T-helper 2 cell (primary cell): ENCODE measurements around the gene RAB20.
A peak's percentile ranks its signal among the peaks of the same experiment; 100 is the strongest.
"Not testable (repeated sequence)": the region's sequence is repeated elsewhere in the genome, so short reads cannot be mapped to it uniquely, and the experiment has no call there.

Source experiments
- DNase-seq, 5 experiments: peaks; one replicate each; pipeline versions ENCODE4 v3.0.0 to v3.0.0-alpha.2; 2012 to 2022

RAB20 gene

DNA sequence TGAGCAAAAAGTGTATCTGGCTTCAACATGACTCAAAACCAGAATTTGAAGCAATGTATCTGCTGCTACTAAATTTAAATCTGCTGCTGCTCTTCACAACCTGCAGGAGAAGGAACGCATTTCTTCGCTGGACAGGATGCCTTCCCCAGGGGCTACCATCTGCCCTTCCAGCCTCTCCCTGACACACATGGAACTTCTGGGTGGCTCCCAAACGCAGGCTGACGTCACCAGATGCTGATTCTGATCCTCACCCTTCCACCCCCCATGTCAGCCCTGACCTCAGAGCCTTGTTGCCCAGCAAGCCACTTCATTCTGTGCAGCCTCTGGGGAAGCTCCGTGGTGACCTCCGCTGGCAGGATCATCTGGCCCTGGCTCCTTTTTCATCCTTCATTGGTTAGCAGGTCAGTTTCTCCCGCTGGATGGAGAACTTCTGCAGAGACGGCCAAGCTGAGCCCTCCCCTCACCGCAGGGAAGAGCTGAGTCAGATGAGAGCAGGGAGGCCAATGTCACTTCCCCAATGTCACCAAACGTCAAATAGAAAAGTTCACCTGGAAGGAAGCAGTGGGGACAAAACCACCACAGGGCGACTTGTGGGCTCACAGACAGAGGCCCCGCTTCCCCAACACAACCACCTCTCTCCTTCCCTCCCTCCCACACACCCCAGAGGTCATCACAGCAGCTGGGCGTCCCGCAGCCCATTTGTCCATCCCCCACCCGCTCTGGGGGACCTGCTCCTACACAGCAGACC is 14.0 kb upstream of the RAB20 start:
- DNase-seq = peak in 1 of 5 experiments; percentile 60

DNA sequence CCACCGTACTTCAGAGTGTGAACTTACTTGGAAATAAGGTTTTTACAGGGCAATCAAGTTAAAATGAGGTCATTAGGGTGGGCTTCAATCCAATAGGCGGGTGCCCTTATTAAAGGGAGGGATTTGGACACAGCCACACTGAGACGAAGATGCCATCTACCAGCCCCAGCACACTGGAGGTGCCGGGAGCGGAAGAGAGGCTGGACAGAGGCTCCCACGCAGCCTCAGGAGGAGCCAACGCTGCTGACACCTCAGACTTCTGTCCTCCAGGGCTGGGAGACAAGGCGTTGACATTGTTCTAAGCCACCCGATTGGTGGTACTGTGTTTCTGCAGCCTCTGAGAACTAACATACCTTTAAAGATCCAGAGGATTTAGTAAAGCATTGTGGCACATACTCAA is 12.6 kb upstream of the RAB20 start:
- no peak for DNase-seq

- DNase-seq = no peak
Observed at GRCh38 chr13:110572778-110573118, 11.2 kb upstream of the RAB20 start.

GRCh38 chr13:110571896-110572777 is 10.6 kb upstream of the RAB20 start:
- DNase-seq = no peak

DNA sequence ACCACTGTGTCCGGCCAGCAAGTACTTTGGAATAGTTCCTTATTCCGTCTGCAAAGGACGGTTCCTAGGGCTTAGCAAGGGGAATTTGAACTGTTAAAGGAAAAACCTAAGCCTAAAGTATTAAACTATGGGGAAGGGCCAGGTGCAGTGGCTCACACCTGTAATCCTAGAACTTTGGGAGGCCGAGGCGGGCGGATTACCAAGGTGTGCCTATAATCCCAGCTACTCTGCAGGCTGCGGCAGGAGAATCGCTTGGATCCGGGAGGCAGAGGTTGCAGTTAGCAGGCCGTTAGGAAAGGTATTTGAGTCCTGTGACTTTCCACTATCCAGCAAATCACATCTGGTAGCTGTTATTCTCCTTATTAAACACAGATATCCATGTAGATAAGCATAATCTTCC is 9.4 kb upstream of the RAB20 start:
- no peak for DNase-seq

GRCh38 chr13:110569962-110570361 is 8.4 kb upstream of the RAB20 start:
- DNase-seq = not testable (repeated sequence)

GRCh38 chr13:110568612-110569011 is 7.1 kb upstream of the RAB20 start:
- DNase-seq = no peak

- no peak for DNase-seq
Observed at GRCh38 chr13:110566171-110566570, 4.6 kb upstream of the RAB20 start.

GRCh38 chr13:110565296-110565695 is 3.8 kb upstream of the RAB20 start:
- DNase-seq = no peak

DNA sequence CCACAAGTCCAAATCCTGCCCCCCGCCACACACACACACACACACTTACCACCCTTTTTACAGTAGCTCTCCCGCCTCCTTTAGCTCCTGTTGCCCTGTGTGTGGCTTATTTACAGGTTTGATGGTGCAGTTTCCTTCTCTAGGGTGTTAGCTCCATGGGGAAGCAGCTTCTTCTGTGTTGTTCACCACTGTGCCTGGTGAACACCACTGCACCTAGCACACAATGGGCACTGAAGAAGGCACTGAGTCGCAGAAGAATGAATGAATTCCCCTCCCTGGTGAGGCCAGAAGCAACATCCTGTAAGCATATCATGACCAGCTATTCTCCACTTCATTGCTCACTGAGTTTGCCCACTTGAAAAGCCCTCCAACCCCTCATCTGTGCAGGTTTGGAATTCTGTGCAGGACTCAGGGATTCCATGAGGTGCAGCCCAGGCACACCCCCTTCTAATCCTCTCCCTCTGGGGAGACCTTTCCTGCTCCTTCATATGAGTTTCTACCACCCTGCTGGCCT is 3.0 kb upstream of the RAB20 start:
- DNase-seq = no peak

DNA sequence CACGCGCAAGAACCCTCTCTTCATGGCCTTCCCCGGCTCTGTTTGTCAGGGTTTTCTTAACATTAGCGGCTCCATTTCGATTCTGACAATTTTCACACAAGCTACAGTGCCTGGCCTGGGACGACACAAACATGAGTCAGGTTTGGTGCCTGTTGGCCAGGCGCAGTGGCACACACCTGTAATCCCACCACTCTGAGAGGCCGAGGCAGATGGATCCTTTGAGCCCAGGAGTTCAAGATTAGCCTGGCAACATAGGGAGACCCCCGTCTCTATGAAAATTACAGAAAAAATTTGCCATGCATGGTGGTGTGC is 1.9 kb upstream of the RAB20 start:
- DNase-seq = no peak

DNA sequence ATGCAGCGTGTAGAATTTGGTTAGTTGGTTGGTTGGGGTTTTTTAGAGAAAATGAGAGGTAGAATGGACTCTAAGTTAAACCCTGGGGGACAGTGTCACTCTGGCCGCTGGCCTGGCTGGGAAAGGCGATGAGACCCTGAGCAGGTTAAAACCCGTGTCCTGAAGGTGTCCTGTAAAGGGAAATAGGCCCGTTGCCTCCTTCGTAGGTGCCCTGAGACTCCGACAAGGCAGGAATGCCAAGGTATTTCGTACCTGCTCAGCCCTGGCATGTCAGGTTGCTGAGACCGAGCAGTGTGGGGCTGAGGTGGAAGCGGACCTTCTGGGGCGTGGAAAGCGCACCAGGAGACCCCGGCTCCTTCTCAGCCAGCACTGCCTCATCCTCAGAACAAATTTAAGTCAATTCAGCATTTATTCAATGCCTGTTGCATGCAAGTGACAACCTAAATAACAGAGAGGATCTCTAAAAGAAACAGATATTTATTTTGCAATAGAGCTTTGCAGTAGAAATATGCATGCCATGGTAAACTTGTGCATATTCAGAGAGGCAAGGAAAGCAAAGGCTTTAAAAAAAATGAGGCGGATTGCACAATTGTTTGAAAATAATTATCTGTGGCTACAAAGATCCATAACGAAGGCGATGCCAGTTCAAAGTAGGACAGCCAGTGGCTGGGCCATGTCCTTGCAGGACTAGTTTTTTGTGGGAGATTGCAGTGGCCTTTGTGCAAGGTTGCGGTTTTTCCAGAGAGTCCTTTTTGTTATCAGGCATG is 1.4 kb upstream of the RAB20 start:
- no peak for DNase-seq

DNA sequence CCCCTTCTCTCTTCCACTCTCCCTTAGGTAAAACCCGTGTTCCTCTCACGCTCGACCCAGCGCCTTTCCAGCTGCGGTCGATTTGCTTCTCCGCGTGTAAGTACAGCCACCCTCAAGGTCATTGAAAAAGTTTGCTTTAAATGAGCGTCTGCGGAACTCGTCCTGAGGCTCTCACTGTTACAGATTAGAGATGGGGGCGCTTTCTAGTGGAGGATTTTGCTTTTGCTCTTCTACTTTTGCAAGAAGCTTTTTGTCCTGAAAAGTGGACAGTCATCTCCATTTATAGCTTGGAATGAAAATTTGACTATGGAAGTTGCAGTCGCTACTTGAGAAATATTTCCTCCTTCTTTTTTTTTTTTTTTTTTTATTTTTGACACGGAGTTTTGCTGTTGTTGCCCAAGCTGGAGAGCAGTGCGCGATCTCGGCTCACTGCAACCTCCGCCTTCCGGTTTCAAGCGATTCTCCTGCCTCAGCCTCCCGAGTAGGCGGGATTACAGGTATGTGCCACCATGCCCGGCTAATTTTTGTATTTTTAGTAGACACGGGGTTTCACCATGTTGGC is 595 bp upstream of the RAB20 start:
- DNase-seq = peak in 1 of 5 experiments; percentile 59

GRCh38 chr13:110560601-110561343 is 750 bp downstream of the RAB20 start:
- DNase-seq = peak in 1 of 5 experiments; percentile 36

GRCh38 chr13:110559986-110560385 is 1.5 kb downstream of the RAB20 start:
- no peak for DNase-seq

DNA sequence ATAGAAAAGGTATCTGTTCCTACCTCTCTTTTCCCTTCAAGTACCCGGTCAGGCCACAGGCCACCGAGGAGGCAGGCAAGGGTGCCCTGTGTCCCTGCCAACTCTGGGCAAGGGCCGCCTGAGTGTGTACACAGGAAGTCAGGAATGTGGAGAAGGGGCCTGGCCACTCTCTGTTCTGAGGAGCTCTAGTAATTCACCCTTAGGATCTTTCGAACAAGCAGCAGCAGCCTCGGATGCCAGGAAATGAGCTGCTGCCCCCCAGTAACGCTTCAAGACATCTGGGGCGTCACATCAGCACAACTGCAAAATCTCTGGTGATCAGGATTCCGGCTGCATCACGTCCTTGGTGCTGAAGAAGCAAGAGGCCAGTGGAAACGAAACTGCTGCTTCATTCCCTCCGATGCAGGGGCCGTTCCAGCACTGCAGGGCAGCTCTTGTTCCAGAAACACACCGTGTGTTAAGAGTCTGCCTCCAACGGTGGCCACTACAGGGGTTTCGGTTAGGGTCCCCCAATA is 2.0 kb downstream of the RAB20 start:
- no peak for DNase-seq

GRCh38 chr13:110557610-110558305 is 3.8 kb downstream of the RAB20 start:
- no peak for DNase-seq

DNA sequence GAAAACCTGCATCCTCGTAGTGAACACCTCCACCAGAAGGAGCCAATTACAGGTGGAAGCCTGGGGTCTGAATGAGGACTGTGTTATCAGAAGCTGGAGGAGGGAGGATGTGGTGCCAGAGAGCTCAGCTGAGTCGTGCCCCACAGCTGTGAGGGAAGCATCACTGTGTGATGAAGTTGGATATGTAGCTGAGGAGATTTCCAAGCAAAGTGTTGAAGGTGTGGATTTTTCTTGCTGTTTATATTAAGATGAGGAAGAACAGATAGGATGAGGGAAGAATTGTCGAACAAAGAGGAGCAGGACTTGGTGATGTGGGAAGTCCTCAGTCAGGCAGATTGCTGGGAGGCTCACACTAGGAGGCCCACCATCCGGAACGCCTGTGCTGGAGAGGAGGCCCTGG is 4.4 kb downstream of the RAB20 start:
- no peak for DNase-seq

DNA sequence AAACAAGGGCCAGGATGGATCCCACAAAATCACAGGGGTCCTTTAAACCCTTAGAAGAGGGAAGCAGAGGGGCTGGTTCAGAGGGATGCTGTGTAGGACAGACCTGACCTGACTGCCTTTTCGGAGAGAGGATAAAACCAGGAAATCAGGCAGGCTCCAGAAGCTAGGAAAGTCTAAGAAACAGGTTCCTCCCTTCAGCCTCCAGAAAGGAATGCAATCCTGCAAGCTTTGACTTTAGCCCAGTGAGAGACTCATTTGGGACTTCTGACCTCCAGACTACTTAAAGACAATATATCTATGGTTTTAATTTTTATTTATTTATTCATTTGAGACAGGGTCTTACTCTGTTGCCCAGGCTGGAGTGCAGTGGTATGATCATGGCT is 5.3 kb downstream of the RAB20 start:
- no peak for DNase-seq

DNA sequence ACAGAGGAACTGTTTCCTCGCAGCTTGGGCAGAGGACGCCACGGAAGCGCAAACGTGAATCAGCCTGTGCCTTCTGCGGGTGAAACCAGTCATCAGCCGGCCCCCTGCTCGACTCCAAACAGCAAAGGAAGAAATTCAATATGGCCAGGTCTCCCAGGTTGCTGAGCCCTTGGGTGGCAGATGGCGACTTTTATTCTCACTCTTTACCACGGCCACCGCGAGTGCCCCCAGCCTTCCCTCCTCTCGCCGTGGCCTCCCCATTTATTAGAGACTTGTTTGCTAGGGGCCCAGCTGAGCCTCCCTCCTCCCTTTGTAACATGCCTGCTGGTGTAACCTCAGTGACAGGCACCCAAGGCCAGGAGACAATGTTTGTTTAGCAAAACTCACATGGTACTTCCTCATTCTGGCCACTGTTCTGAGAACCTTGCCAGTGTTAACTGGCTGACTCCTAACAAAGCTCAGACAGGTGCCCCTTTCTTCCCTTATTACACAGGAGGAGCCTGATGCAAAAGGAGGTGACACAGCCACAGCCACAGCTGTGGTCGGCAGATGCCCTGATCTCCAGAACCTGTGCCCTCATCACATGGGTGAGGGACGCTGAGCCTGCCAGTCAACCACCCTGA is 5.8 kb downstream of the RAB20 start:
- DNase-seq = no peak

DNA sequence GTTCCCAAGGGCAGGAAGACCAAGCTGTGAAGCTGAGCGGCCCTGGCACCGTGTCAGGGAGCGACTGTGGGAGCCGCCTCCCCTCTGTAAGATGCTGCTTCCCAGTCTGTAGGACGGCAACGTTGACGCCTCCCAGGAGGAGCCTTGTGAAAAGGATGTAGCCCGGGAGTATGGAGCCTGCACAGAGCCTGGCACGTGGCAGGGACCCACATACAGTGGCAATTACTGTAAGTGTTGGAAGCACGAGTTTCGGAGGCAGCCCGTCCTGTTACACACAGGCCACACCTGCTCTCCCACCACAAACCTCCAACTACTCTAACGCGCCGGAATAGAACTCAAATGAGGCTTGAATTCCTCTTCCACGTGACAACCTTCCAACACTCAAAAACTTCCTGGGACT is 6.6 kb downstream of the RAB20 start:
- no peak for DNase-seq
